OCI-LY3 (cell line): ENCODE measurements around the gene PARVA.

ENCODE experiments used
- H2AFZ ChIP-seq: fragments of 200-600, 300-600 bp; shearing (Covaris generic); 2 replicates; pipeline ENCODE4 v1.6.0; 2014; ENCODE audit warnings: antibody characterized with exemption, low read depth, low read length
- H3K27ac ChIP-seq: fragments of 200-600, 300-600 bp; sonication (generic); 2 replicates; pipeline ENCODE4 v1.5.1; 2014; ENCODE audit warnings: mild to moderate bottlenecking, low read length, moderate library complexity, mixed read lengths
- H3K27me3 ChIP-seq: fragments of 200-600, 300-600 bp; sonication (generic); 2 replicates; pipeline ENCODE4 v1.6.1; 2014; ENCODE audit warnings: low read depth, low read length, mixed read lengths
- H3K36me3 ChIP-seq: fragments of 200-600, 300-600 bp; sonication (generic); replicated peaks from 2 replicates; pipeline ENCODE3; 2014; ENCODE audit warnings: low read depth, low read length, mixed read lengths
- H3K4me1 ChIP-seq: fragments of 300-600, 200-600 bp; sonication (generic); 2 replicates; pipeline ENCODE4 v1.6.1; 2014; ENCODE audit warnings: low read length, mixed read lengths
- H3K4me2 ChIP-seq: fragments of 200-600, 300-600 bp; sonication (generic); 2 replicates; pipeline ENCODE4 v1.6.1; 2014; ENCODE audit warnings: low read length, mixed read lengths
- H3K4me3 ChIP-seq: fragments of 300-600, 200-600 bp; sonication (generic); 2 replicates; pipeline ENCODE4 v1.5.1; 2014; ENCODE audit warnings: antibody characterized with exemption, mild to moderate bottlenecking, low read length, moderate library complexity
- H3K79me2 ChIP-seq: fragments of 300-600, 200-600 bp; shearing (Covaris generic); 2 replicates; pipeline ENCODE4 v1.6.1; 2014; ENCODE audit warnings: mild to moderate bottlenecking, low read length, mixed read lengths
- H3K9ac ChIP-seq: fragments of 300-600, 200-600 bp; shearing (Covaris generic); 2 replicates; pipeline ENCODE4 v1.6.0; 2014; ENCODE audit warnings: mild to moderate bottlenecking, low read length, moderate library complexity
- H3K9me3 ChIP-seq: fragments of 200-600, 300-600 bp; shearing (Covaris generic); 2 replicates; pipeline ENCODE4 v1.6.1; 2014; ENCODE audit warnings: low read length, mixed read lengths; ENCODE audit not compliant: insufficient read depth
- H4K20me1 ChIP-seq: fragments of 200-600, 300-600 bp; sonication (generic); 2 replicates; pipeline ENCODE4 v1.6.1; 2016; ENCODE audit warnings: low read length, mixed read lengths; ENCODE audit not compliant: insufficient read depth
- CTCF ChIP-seq: fragments of 200-600, 300-600 bp; sonication (generic); IDR thresholded peaks from 2 replicates; pipeline ENCODE4 v1.5.1; 2014; ENCODE audit warnings: antibody characterized with exemption, low read length, low read depth
- EZH2phosphoT487 ChIP-seq: fragments of 200-600 bp; shearing (Covaris generic); IDR thresholded peaks from 2 replicates; pipeline ENCODE4 v1.6.1; 2018; ENCODE audit warnings: antibody characterized with exemption, mixed run types, low read depth

PARVA gene

GRCh38 chr11:12377106-12377823 lies at the start of gene PARVA:
Gene PARVA (plus strand): TSS chr11:12377571. CDS start chr11:12377648, 77 bp downstream.
- Histone ChIP-seq H3K79me2 (no peaks in the 10 kb centered on the region), H2AFZ (no peak within 1 kb of the TSS), H3K36me3 (no peaks in the 10 kb centered on the region), H3K27ac (no peak within 1 kb of the TSS), H3K4me2 (no peak within 1 kb of the TSS), H4K20me1 (no peaks in the 10 kb centered on the region), H3K4me1 (no peaks in the 10 kb centered on the region), H3K9me3 (no peaks in the 10 kb centered on the region), H3K4me3 (no peak within 1 kb of the TSS), H3K9ac (no peak within 1 kb of the TSS), H3K27me3 (no peaks in the 10 kb centered on the region)
- TF ChIP-seq EZH2phosphoT487 (no peak), CTCF (no peak)

GRCh38 chr11:12329169-12329568 lies 48.2 kb upstream of the PARVA start:
- no peaks in the 10 kb centered on the region for H3K9me3 ChIP-seq
- no peak overlapping the region for H2AFZ ChIP-seq
- no peak overlapping the region for H3K27ac ChIP-seq
- TF ChIP-seq CTCF (no peak), EZH2phosphoT487 (no peak)
- no peaks in the 10 kb centered on the region for H3K36me3 ChIP-seq
- peaks cover 15% of the 10 kb centered on the region for H3K27me3 ChIP-seq
- H3K79me2 ChIP-seq, result no peaks in the 10 kb centered on the region
- no peaks in the 10 kb centered on the region for H4K20me1 ChIP-seq
- H3K4me2 ChIP-seq, result no peak overlapping the region
- no peak overlapping the region for H3K4me3 ChIP-seq
- H3K9ac ChIP-seq, result no peak overlapping the region
- peaks cover 4% of the 10 kb centered on the region; the same call in 1 of the 2 replicates for H3K4me1 ChIP-seq

- Histone ChIP-seq H3K9ac (no peak overlapping the region), H3K4me2 (no peak overlapping the region), H3K79me2 (no peaks in the 10 kb centered on the region), H3K36me3 (no peaks in the 10 kb centered on the region), H3K9me3 (no peaks in the 10 kb centered on the region), H3K4me3 (no peak overlapping the region), H3K27ac (no peak overlapping the region), H4K20me1 (no peaks in the 10 kb centered on the region), H3K27me3 (peaks cover 15% of the 10 kb centered on the region), H3K4me1 (peaks cover 4% of the 10 kb centered on the region; the same call in 1 of the 2 replicates), H2AFZ (no peak overlapping the region)
- TF ChIP-seq EZH2phosphoT487 (no peak), CTCF (no peak)
These were observed 47.6 kb upstream of the PARVA start for GRCh38 chr11:12329797-12330196.

GRCh38 chr11:12330485-12331231 lies 46.7 kb upstream of the PARVA start:
- Histone ChIP-seq H3K4me2 (peak overlapping the region; percentile 56), H3K27ac (no peak overlapping the region), H2AFZ (peak overlapping the region; percentile 63)

More at GRCh38 chr11:12330485-12331231, 46.7 kb upstream of the PARVA start:
- Histone ChIP-seq H3K4me1 (peaks cover 4% of the 10 kb centered on the region; the same call in 1 of the 2 replicates), H3K79me2 (no peaks in the 10 kb centered on the region), H3K9ac (no peak overlapping the region), H3K27me3 (peaks cover 15% of the 10 kb centered on the region), H3K9me3 (no peaks in the 10 kb centered on the region), H4K20me1 (no peaks in the 10 kb centered on the region), H3K36me3 (no peaks in the 10 kb centered on the region), H3K4me3 (no peak overlapping the region)
- TF ChIP-seq EZH2phosphoT487, result no peak
- no peak for TF ChIP-seq CTCF
